ENCODE data around the gene SMURF1. TPM values are rescaled to one million over a fixed set of nuclear protein-coding genes. Genes with fewer than 3 reads are reported as not detected.

SMURF1 gene
- total RNA-seq, 4 donors from 2014 or later, result 25.3 to 47.5 (median 36.5) TPM

GRCh38 chr7:98991141-98991540, 152.8 kb downstream of the SMURF1 start:
- Histone ChIP-seq H3K27ac (no peak overlapping the region), H3K9me3 (no peaks in the 10 kb centered on the region), H3K4me3 (no peak overlapping the region), H3K4me1 (no peaks in the 10 kb centered on the region), H3K27me3 (no peaks in the 10 kb centered on the region), H3K36me3 (peaks cover 0 to 70% (median 32%) of the 10 kb centered on the region in 4 donors)
- intact Hi-C loops (cut with DNase I; ENCODE audit: low total_unique reads) (no loop called here), in situ Hi-C loops (cut with MboI; ENCODE audit: low pct_ligation_motif_present in 1 of 4, low pct_unique_long_range_greater_than_20kb in 1 of 4, low sequenced_read_pairs in 3 of 4) (no loop called here)
- DNase-seq, result no peak
- TF ChIP-seq, protein P1, sequence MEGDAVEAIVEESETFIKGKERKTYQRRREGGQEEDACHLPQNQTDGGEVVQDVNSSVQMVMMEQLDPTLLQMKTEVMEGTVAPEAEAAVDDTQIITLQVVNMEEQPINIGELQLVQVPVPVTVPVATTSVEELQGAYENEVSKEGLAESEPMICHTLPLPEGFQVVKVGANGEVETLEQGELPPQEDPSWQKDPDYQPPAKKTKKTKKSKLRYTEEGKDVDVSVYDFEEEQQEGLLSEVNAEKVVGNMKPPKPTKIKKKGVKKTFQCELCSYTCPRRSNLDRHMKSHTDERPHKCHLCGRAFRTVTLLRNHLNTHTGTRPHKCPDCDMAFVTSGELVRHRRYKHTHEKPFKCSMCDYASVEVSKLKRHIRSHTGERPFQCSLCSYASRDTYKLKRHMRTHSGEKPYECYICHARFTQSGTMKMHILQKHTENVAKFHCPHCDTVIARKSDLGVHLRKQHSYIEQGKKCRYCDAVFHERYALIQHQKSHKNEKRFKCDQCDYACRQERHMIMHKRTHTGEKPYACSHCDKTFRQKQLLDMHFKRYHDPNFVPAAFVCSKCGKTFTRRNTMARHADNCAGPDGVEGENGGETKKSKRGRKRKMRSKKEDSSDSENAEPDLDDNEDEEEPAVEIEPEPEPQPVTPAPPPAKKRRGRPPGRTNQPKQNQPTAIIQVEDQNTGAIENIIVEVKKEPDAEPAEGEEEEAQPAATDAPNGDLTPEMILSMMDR (IDR thresholded peaks at IDR 0.05), result no peak
- TF ChIP-seq POLR2A (IDR thresholded peaks at IDR 0.05) (no peak), POLR2AphosphoS5 (IDR thresholded peaks at IDR 0.05) (no peak), EP300 (IDR thresholded peaks at IDR 0.05; ENCODE audit: low read depth) (no peak)
- WGBS, 2 donors (ENCODE audit: low coverage in 1 of 2), result 84 to 100% methylated on average over 6 to 14 of the region's 14 CpGs

DNA sequence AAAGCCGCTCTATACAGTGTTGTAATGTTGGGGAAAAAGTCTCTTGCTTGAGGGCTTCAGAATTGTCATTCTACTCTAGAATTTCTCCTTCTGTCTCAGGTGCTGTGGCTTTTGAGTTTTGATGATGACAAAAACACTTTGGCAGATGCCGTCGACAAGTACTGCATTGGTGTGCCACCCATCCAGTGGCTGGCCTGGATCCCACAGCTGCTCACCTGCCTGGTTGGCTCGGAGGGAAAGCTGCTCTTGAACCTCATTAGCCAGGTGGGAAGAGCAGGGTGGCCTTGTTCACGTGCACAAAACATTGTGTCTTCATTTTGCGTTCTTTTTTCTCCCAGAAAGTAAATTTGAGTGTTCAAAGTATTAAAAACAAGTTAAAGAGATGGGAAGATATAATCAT, 153.6 kb downstream of the SMURF1 start:
- no peaks in the 10 kb centered on the region for H3K4me1 ChIP-seq
- H3K27me3 ChIP-seq, result no peaks in the 10 kb centered on the region
- TF ChIP-seq EP300 (IDR thresholded peaks at IDR 0.05; ENCODE audit: low read depth), result no peak
- no peak for TF ChIP-seq POLR2AphosphoS5 (IDR thresholded peaks at IDR 0.05)
- no peak for TF ChIP-seq POLR2A (IDR thresholded peaks at IDR 0.05)
- TF ChIP-seq, protein P1 (IDR thresholded peaks at IDR 0.05), result no peak
- no peak overlapping the region for H3K27ac ChIP-seq
- H3K9me3 ChIP-seq, result no peaks in the 10 kb centered on the region
- intact Hi-C loops (cut with DNase I; ENCODE audit: low total_unique reads) (no loop called here), in situ Hi-C loops (cut with MboI; ENCODE audit: low pct_ligation_motif_present in 1 of 4, low pct_unique_long_range_greater_than_20kb in 1 of 4, low sequenced_read_pairs in 3 of 4) (no loop called here)
- DNase-seq, result no peak
- 96 to 100% methylated on average over 6 of the region's 6 CpGs for WGBS, 2 donors (ENCODE audit: low coverage in 1 of 2)
- H3K36me3 ChIP-seq, result peaks cover 0 to 72% (median 36%) of the 10 kb centered on the region in 4 donors
- no peak overlapping the region for H3K4me3 ChIP-seq

DNA sequence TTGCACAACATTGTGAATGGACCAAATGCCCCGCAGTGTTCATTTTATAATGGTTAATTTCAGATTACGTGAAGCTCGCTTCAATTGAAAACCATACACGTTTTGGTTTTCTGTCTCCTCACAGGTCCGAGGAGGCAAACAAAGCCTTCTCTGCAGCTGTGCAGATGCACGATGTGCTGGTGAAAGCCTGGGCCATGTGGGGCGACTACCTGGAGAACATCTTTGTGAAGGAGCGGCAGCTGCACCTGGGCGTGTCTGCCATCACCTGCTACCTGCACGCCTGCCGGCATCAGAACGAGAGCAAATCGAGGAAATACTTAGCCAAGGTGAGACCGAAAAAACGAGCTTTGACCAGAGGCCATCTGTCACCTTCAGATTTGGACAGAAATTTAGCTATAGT, 155.3 kb downstream of the SMURF1 start:
- TF ChIP-seq, protein P1 (IDR thresholded peaks at IDR 0.05), result no peak
- TF ChIP-seq EP300 (IDR thresholded peaks at IDR 0.05; ENCODE audit: low read depth) (no peak), POLR2A (IDR thresholded peaks at IDR 0.05) (no peak), POLR2AphosphoS5 (IDR thresholded peaks at IDR 0.05) (no peak)
- Histone ChIP-seq H3K36me3 (peaks cover 0 to 80% (median 34%) of the 10 kb centered on the region in 4 donors), H3K4me1 (no peaks in the 10 kb centered on the region), H3K4me3 (no peak overlapping the region), H3K27me3 (no peaks in the 10 kb centered on the region), H3K27ac (no peak overlapping the region), H3K9me3 (no peaks in the 10 kb centered on the region)
- intact Hi-C loops (cut with DNase I; ENCODE audit: low total_unique reads) (no loop called here), in situ Hi-C loops (cut with MboI; ENCODE audit: low pct_ligation_motif_present in 1 of 4, low pct_unique_long_range_greater_than_20kb in 1 of 4, low sequenced_read_pairs in 3 of 4) (no loop called here)
- DNase-seq, result no peak
- 89 to 91% methylated on average over 12 to 15 of the region's 15 CpGs for WGBS, 2 donors (ENCODE audit: low coverage in 1 of 2)

GRCh38 chr7:98985945-98986344, 158.0 kb downstream of the SMURF1 start:
- in situ Hi-C loops (cut with MboI; ENCODE audit: low pct_ligation_motif_present in 1 of 4, low pct_unique_long_range_greater_than_20kb in 1 of 4, low sequenced_read_pairs in 3 of 4) (no loop called here), intact Hi-C loops (cut with DNase I; ENCODE audit: low total_unique reads) (no loop called here)
- Histone ChIP-seq H3K27me3 (no peaks in the 10 kb centered on the region), H3K4me3 (no peak overlapping the region), H3K4me1 (no peaks in the 10 kb centered on the region), H3K36me3 (peaks cover 0 to 74% (median 30%) of the 10 kb centered on the region in 4 donors), H3K27ac (no peak overlapping the region), H3K9me3 (no peaks in the 10 kb centered on the region)
- no peak for DNase-seq
- TF ChIP-seq EP300 (IDR thresholded peaks at IDR 0.05; ENCODE audit: low read depth) (no peak), POLR2A (IDR thresholded peaks at IDR 0.05) (no peak), POLR2AphosphoS5 (IDR thresholded peaks at IDR 0.05) (no peak)
- TF ChIP-seq, protein P1 (IDR thresholded peaks at IDR 0.05), result no peak
